HepG2 (cell line): ENCODE measurements around the gene TBC1D1. TPM values are rescaled to one million over a fixed set of nuclear protein-coding genes. Genes with fewer than 3 reads are reported as not detected.

Experiments used
- ARNT2 ChIP-seq: sonication (generic); formaldehyde crosslinking; IDR thresholded peaks from 2 replicates; pipeline ENCODE4 v1.8.0; 2022; ENCODE audit warnings: mild to moderate bottlenecking, low read depth, missing genetic modification reagents, moderate library complexity
- ATF1 ChIP-seq: IDR thresholded peaks from 2 replicates; pipeline ENCODE4 v1.6.1; 2016; ENCODE audit warnings: mild to moderate bottlenecking, control low read depth
- ATF7-NPFF ChIP-seq: sonication (generic); formaldehyde crosslinking; IDR thresholded peaks from 2 replicates; pipeline ENCODE4 v1.8.1; 2023; ENCODE audit warnings: mild to moderate bottlenecking, low read depth, missing genetic modification reagents, moderate library complexity
- HMGA1 ChIP-seq: sonication (generic); formaldehyde crosslinking; conservative IDR thresholded peaks from 2 replicates; pipeline ENCODE4 v1.4.0; 2020; ENCODE audit warnings: missing genetic modification reagents
- IRX3 ChIP-seq: sonication (generic); formaldehyde crosslinking; IDR thresholded peaks from 2 replicates; pipeline ENCODE4 v1.8.1; 2023; ENCODE audit warnings: mild to moderate bottlenecking, low read depth, missing genetic modification reagents, borderline replicate concordance
- NFE2 ChIP-seq: sonication (generic); formaldehyde crosslinking; IDR thresholded peaks from 2 replicates; pipeline ENCODE4 v1.4.0; 2020; ENCODE audit warnings: missing genetic modification reagents
- TBX2 ChIP-seq: sonication (generic); formaldehyde crosslinking; IDR thresholded peaks from 2 replicates; pipeline ENCODE4 v1.5.0; 2020; ENCODE audit warnings: missing genetic modification reagents, mild to moderate bottlenecking, borderline replicate concordance
- THAP11 ChIP-seq: IDR thresholded peaks from 2 replicates; pipeline ENCODE4 v1.6.1; 2016; ENCODE audit warnings: missing biosample characterization, missing genetic modification reagents
- ZHX2 ChIP-seq, 2 experiments: sonication (generic) in 1 of 2; formaldehyde crosslinking in 1 of 2; IDR thresholded peaks; 2 replicates each; pipeline versions ENCODE4 v1.6.1 to v1.9.0; 2014 to 2022; ENCODE audit warnings: antibody characterized with exemption in 1 of 2, borderline replicate concordance in 1 of 2, inconsistent platforms in 1 of 2, low read depth in 1 of 2, missing genetic modification reagents in 1 of 2
- ZIK1 ChIP-seq: sonication (generic); formaldehyde crosslinking; IDR thresholded peaks from 2 replicates; pipeline ENCODE4 v1.5.0; 2020; ENCODE audit warnings: mild to moderate bottlenecking, low read depth, missing genetic modification reagents, borderline replicate concordance
- ZNF891 ChIP-seq: sonication (generic); formaldehyde crosslinking; IDR thresholded peaks from 2 replicates; pipeline ENCODE4 v1.5.0; 2020; ENCODE audit warnings: mild to moderate bottlenecking, missing genetic modification reagents
- polyA plus RNA-seq, 8 experiments: library from polyadenylated mRNA; depleted of rRNA in 3 of 8; stranded (reverse) in 7 of 8; unstranded in 1 of 8; fragments of >200 nt; fragmentation: Illumina TruSeq in 4 of 8; extraction: Trizol in 4 of 8; gene quantifications; 2 replicates each; pipeline versions ENCODE4 v1.2.1 to v1.2.3, GENCODE V29; 2011 to 2016; ENCODE audit warnings: low read depth in 4 of 8, missing spikeins in 1 of 8, mixed read lengths in 1 of 8; ENCODE audit not compliant: insufficient read depth in 1 of 8
- total RNA-seq, 5 experiments: library from RNA; depleted of rRNA; stranded (reverse); fragments of >200 nt; fragmentation: Illumina TruSeq; extraction: Trizol; gene quantifications; 2 replicates each; pipeline ENCODE4 v1.2.3, GENCODE V29; 2016; ENCODE audit warnings: low read depth in 1 of 5
- TF ChIP-seq, protein P1 (sequence below): sonication (generic); formaldehyde crosslinking; IDR thresholded peaks from 2 replicates; pipeline ENCODE4 v1.5.0; 2020; ENCODE audit warnings: mild to moderate bottlenecking, missing genetic modification reagents, moderate library complexity
- TF ChIP-seq, protein P2 (sequence below): sonication (generic); formaldehyde crosslinking; IDR thresholded peaks from 2 replicates; pipeline ENCODE4 v1.4.0; 2020; ENCODE audit warnings: missing genetic modification reagents
- TF ChIP-seq, protein P3 (sequence below): sonication (generic); formaldehyde crosslinking; IDR thresholded peaks from 2 replicates; pipeline ENCODE4 v1.8.1; 2023; ENCODE audit warnings: missing genetic modification reagents, inconsistent platforms, borderline replicate concordance

The TBC1D1 gene
- total and polyA plus RNA-seq, 2 of the 13 experiments (the other 11 are each of a cell fraction or from before 2014, with no cell fraction given): 37.3 to 62.8 TPM

DNA sequence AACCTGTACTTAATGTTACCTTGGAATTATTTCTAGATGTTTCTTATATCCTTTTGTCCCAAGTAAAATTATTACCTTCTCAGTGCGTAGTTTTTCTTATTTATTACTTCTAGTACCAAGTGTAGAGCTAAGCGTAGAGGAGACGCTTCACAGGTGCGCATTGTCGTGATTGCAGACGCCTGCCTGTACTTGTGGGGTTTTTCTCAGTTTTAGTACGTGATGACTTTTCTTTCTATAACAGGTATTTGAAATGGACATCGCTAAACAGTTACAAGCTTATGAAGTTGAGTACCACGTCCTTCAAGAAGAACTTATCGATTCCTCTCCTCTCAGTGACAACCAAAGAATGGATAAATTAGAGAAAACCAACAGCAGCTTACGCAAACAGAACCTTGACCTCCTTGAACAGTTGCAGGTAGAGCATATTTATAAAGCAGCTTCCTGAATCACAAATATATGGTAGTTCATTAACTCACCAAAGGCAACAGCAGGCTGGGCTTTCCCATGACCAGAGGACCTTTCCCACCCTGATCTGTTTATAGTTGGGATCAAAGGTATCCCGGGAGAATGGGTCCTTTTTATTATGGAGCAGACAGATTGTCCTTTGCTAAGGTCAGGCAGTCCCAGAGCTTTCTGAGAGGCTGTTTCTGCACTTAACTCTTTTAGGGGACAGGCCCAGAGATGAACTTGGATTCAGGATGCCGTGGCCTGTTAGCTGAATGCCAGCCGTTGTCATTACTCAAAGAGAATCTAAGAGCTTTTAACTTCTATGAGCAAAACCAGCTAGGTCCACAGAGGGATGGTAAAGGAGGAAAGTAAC lies 242.2 kb downstream of the TBC1D1 start (continued):
- TF ChIP-seq, protein P1, sequence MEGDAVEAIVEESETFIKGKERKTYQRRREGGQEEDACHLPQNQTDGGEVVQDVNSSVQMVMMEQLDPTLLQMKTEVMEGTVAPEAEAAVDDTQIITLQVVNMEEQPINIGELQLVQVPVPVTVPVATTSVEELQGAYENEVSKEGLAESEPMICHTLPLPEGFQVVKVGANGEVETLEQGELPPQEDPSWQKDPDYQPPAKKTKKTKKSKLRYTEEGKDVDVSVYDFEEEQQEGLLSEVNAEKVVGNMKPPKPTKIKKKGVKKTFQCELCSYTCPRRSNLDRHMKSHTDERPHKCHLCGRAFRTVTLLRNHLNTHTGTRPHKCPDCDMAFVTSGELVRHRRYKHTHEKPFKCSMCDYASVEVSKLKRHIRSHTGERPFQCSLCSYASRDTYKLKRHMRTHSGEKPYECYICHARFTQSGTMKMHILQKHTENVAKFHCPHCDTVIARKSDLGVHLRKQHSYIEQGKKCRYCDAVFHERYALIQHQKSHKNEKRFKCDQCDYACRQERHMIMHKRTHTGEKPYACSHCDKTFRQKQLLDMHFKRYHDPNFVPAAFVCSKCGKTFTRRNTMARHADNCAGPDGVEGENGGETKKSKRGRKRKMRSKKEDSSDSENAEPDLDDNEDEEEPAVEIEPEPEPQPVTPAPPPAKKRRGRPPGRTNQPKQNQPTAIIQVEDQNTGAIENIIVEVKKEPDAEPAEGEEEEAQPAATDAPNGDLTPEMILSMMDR: no peak
- TF ChIP-seq IRX3 (CRISPR knock-in tag) (no peak), NFE2 (CRISPR knock-in tag) (no peak), ZHX2 (IDR thresholded peaks at IDR 0.05; ENCODE audit: low read depth) (0 out of 2 replicates have a peak, but pooled peaks have one; percentile 24), ZHX2 (CRISPR knock-in tag; IDR thresholded peaks at IDR 0.05; ENCODE audit: borderline replicate concordance) (peak; percentile 43; the same call in 1 of the 2 replicates), ZNF891 (no peak), TBX2 (peak; percentile 99), ARNT2 (CRISPR knock-in tag) (0 out of 2 replicates have a peak, but pooled peaks have one; percentile 49), ATF7-NPFF (CRISPR knock-in tag) (peak; percentile 79; the same call in 1 of the 2 replicates), ZIK1 (CRISPR knock-in tag) (no peak), HMGA1 (CRISPR knock-in tag) (no peak), ATF1 (CRISPR knock-in tag) (peak; percentile 84), THAP11 (CRISPR knock-in tag) (peak; percentile 72)
- TF ChIP-seq, protein P2, sequence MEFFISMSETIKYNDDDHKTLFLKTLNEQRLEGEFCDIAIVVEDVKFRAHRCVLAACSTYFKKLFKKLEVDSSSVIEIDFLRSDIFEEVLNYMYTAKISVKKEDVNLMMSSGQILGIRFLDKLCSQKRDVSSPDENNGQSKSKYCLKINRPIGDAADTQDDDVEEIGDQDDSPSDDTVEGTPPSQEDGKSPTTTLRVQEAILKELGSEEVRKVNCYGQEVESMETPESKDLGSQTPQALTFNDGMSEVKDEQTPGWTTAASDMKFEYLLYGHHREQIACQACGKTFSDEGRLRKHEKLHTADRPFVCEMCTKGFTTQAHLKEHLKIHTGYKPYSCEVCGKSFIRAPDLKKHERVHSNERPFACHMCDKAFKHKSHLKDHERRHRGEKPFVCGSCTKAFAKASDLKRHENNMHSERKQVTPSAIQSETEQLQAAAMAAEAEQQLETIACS: no peak
- TF ChIP-seq, protein P3, sequence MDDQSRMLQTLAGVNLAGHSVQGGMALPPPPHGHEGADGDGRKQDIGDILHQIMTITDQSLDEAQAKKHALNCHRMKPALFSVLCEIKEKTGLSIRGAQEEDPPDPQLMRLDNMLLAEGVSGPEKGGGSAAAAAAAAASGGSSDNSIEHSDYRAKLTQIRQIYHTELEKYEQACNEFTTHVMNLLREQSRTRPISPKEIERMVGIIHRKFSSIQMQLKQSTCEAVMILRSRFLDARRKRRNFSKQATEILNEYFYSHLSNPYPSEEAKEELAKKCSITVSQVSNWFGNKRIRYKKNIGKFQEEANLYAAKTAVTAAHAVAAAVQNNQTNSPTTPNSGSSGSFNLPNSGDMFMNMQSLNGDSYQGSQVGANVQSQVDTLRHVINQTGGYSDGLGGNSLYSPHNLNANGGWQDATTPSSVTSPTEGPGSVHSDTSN (CRISPR knock-in tag): no peak
